Stomach smooth muscle (tissue), 2 donors: ENCODE results near the gene GNB2.

ENCODE experiments used
- H3K27ac ChIP-seq: one replicate; pipeline ENCODE4 v1.7.0; 2013; ENCODE audit warnings: mild to moderate bottlenecking, low read length, inconsistent platforms
- H3K27me3 ChIP-seq, 2 donors: one replicate each; pipeline ENCODE4 v1.7.0; 2013; ENCODE audit warnings: low read length in 2 of 2; ENCODE audit not compliant: insufficient read depth in 2 of 2, control insufficient read depth in 1 of 2
- H3K36me3 ChIP-seq, 2 donors: one replicate each; pipeline ENCODE4 v1.7.0; 2013; ENCODE audit warnings: low read length in 2 of 2; ENCODE audit not compliant: control insufficient read depth in 2 of 2, insufficient read depth in 2 of 2
- H3K4me1 ChIP-seq: one replicate; pipeline ENCODE4 v1.7.0; 2013; ENCODE audit warnings: low read length; ENCODE audit not compliant: control insufficient read depth, insufficient read depth
- H3K4me3 ChIP-seq, 2 donors: one replicate each; pipeline ENCODE4 v1.7.0; 2013; ENCODE audit warnings: low read length in 2 of 2
- H3K9ac ChIP-seq, 2 donors: one replicate each; pipeline ENCODE4 v1.7.0; 2013; ENCODE audit warnings: low read length in 2 of 2, mild to moderate bottlenecking in 1 of 2
- H3K9me3 ChIP-seq, 2 donors: one replicate each; pipeline ENCODE4 v1.7.0; 2013; ENCODE audit warnings: low read length in 2 of 2; ENCODE audit not compliant: control insufficient read depth in 2 of 2
- donor health status: healthy.
- donor health status: Pancreatic carcinoma.

GNB2 gene

GRCh38 chr7:100682991-100683658 lies 9.6 kb downstream of the GNB2 start:
- H3K4me3 ChIP-seq = no peak overlapping the region
- H3K4me1 ChIP-seq = peaks cover 9% of the 10 kb centered on the region
- peaks cover 41 to 43% of the 10 kb centered on the region in 2 donors for H3K36me3 ChIP-seq
- H3K27me3 ChIP-seq = no peaks in the 10 kb centered on the region
- no peaks in the 10 kb centered on the region for H3K9me3 ChIP-seq
- H3K9ac ChIP-seq = no peak overlapping the region
- H3K27ac ChIP-seq = no peak overlapping the region

GRCh38 chr7:100683659-100684533 lies 10.4 kb downstream of the GNB2 start:
- Histone ChIP-seq H3K27ac (no peak overlapping the region), H3K9ac (no peak overlapping the region), H3K9me3 (no peaks in the 10 kb centered on the region), H3K4me3 (no peak overlapping the region), H3K27me3 (no peaks in the 10 kb centered on the region), H3K4me1 (peaks cover 14% of the 10 kb centered on the region), H3K36me3 (peaks cover 38 to 46% of the 10 kb centered on the region in 2 donors)

- Histone ChIP-seq H3K36me3 (peaks cover 38 to 46% of the 10 kb centered on the region in 2 donors), H3K9me3 (no peaks in the 10 kb centered on the region), H3K27me3 (no peaks in the 10 kb centered on the region), H3K4me1 (peaks cover 19% of the 10 kb centered on the region), H3K27ac (no peak overlapping the region), H3K4me3 (no peak overlapping the region), H3K9ac (no peak overlapping the region)
Measured at GRCh38 chr7:100684534-100685042, 11.0 kb downstream of the GNB2 start.

GRCh38 chr7:100685049-100685605 lies 11.6 kb downstream of the GNB2 start:
- Histone ChIP-seq H3K9me3 (no peaks in the 10 kb centered on the region), H3K27ac (no peak overlapping the region), H3K36me3 (peaks cover 40 to 46% of the 10 kb centered on the region in 2 donors), H3K4me1 (peaks cover 20% of the 10 kb centered on the region), H3K27me3 (no peaks in the 10 kb centered on the region), H3K9ac (no peak overlapping the region), H3K4me3 (no peak overlapping the region)

GRCh38 chr7:100685631-100686145 lies 12.1 kb downstream of the GNB2 start:
- peaks cover 41 to 46% of the 10 kb centered on the region in 2 donors for H3K36me3 ChIP-seq
- no peak overlapping the region for H3K9ac ChIP-seq
- peaks cover 20% of the 10 kb centered on the region for H3K4me1 ChIP-seq
- no peaks in the 10 kb centered on the region for H3K27me3 ChIP-seq
- no peaks in the 10 kb centered on the region for H3K9me3 ChIP-seq
- H3K4me3 ChIP-seq = no peak overlapping the region
- H3K27ac ChIP-seq = no peak overlapping the region

- Histone ChIP-seq H3K4me1 (peaks cover 24% of the 10 kb centered on the region), H3K4me3 (no peak overlapping the region), H3K27me3 (no peaks in the 10 kb centered on the region), H3K9me3 (no peaks in the 10 kb centered on the region), H3K27ac (no peak overlapping the region), H3K9ac (no peak overlapping the region), H3K36me3 (peaks cover 41 to 46% of the 10 kb centered on the region in 2 donors)
Measured at GRCh38 chr7:100686201-100686821, 12.8 kb downstream of the GNB2 start.

- H3K36me3 ChIP-seq = peaks cover 36 to 44% of the 10 kb centered on the region in 2 donors
- H3K9me3 ChIP-seq = no peaks in the 10 kb centered on the region
- H3K27ac ChIP-seq = no peak overlapping the region
- no peak overlapping the region for H3K9ac ChIP-seq
- H3K27me3 ChIP-seq = no peaks in the 10 kb centered on the region
- no peak overlapping the region for H3K4me3 ChIP-seq
- peaks cover 29% of the 10 kb centered on the region for H3K4me1 ChIP-seq
Measured at GRCh38 chr7:100686822-100687211, 13.3 kb downstream of the GNB2 start.

- H3K4me3 ChIP-seq = no peak overlapping the region
- H3K9me3 ChIP-seq = no peaks in the 10 kb centered on the region
- no peak overlapping the region for H3K27ac ChIP-seq
- H3K4me1 ChIP-seq = peaks cover 34% of the 10 kb centered on the region
- H3K9ac ChIP-seq = no peak overlapping the region
- H3K27me3 ChIP-seq = no peaks in the 10 kb centered on the region
- peaks cover 35 to 43% of the 10 kb centered on the region in 2 donors for H3K36me3 ChIP-seq
Measured at GRCh38 chr7:100687261-100687660, 13.7 kb downstream of the GNB2 start.

GRCh38 chr7:100687751-100688300 lies 14.3 kb downstream of the GNB2 start:
- no peak overlapping the region for H3K4me3 ChIP-seq
- no peak overlapping the region for H3K9ac ChIP-seq
- no peak overlapping the region for H3K27ac ChIP-seq
- H3K36me3 ChIP-seq = peaks cover 35 to 43% of the 10 kb centered on the region in 2 donors
- H3K9me3 ChIP-seq = no peaks in the 10 kb centered on the region
- H3K4me1 ChIP-seq = peaks cover 39% of the 10 kb centered on the region
- no peaks in the 10 kb centered on the region for H3K27me3 ChIP-seq

- peaks cover 44% of the 10 kb centered on the region for H3K4me1 ChIP-seq
- H3K4me3 ChIP-seq = no peak overlapping the region
- peak overlapping the region; percentile 5 to 51 for H3K9ac ChIP-seq
- H3K36me3 ChIP-seq = peaks cover 32 to 42% of the 10 kb centered on the region in 2 donors
- H3K27ac ChIP-seq = no peak overlapping the region
- no peaks in the 10 kb centered on the region for H3K9me3 ChIP-seq
- no peaks in the 10 kb centered on the region for H3K27me3 ChIP-seq
Measured at GRCh38 chr7:100688326-100688860, 14.9 kb downstream of the GNB2 start.
